Activated naive CD4-positive, alpha-beta T cell (primary cell): ENCODE measurements around the gene PTGR1.
"Not testable (repeated sequence)": the region's sequence is repeated elsewhere in the genome, so short reads cannot be mapped to it uniquely, and the experiment has no call there.

Experiments used
- DNase-seq, 4 experiments: peaks; one replicate each; lab custom pipeline; 2025; lab: John Stamatoyannopoulos, UW

PTGR1 gene

DNA sequence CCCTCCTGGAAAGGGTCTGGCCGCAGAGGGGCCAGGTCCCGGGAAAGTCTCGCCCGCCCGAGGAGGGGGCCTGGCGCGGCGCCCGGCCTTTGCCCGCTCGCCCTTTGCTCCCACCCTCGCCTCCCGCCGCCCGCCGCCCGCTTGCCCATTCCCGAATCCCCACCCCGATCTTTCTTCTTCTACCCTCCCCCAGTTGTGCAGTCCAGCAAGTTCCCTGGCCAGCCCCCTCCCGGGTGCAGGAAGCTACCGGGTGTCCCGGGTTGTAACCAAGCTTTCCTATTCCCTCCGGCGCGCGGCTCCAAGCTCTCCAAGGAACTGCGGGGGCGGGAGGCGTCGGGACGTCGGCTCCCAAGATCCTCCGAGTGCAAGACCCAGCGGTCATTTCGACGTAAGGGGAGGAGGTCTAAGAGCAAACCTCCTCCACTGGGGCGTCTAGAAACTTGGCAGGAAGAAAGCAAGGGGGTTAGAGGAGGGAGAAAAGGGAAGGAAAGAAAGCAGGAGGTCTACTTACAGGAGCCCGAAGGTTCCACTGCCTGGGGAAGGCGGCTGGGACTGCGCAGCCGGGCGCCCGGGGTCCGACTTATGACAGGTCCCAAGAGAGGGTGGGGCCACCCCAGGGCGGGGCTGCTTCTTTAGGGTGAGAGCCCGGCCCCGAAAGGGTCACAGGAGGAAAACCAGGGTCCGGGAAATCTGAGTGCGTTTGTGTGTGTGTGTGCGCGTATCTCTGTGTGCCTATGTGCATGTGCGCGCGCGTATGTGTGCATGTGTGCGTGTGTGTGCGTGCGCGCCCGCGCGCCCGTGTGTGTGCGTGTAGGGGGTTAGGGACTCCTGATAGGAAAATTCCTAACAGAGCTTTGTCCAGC lies at the start of gene PTGR1:
PTGR1 (minus strand) TSS at position 556 of the 863 bp plus-strand sequence. CDS start 2,225 bp downstream, outside the sequence.
- peak in 1 of 4 experiments; percentile 5 for DNase-seq

DNA sequence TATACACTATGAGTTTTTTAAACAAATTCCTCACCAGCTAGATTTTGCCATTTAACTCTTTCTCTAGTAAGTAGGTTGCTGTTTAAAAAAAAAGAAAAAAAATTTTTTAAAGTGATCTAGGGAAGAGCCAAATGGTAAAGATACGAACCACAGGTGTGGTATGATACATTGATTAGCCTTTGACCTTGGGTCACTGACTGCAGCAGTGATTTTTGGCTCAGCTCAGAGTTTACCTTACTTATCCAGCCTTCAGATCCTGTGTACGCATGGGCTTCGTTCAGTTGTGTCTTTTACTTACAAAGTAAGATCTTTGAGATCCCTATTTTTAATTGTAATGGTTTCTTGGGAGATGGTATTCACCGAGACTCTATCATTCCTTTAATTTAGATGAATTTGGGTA lies 49.6 kb upstream of the PTGR1 start:
- DNase-seq, result no peak

- DNase-seq, result no peak
These were observed 48.6 kb upstream of the PTGR1 start for GRCh38 chr9:111648066-111648465.

DNA sequence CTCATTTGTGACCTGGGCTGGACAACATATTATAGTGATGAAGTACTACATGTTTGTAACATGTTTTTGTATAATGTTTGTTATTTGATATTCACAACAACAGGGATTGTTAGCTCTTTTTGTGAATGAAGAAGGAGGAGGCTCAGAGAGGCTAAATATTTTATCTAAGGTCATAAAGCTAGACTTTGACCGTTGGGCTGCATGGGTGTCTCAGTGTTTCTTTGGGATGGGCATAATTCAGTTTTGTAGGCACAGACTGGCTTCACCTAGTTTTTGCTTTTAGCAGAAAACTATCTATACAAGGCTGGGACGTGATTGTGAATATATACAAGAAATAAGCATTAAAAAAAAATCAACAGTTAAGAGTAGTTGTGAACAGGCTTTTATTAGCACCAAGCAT lies 47.0 kb upstream of the PTGR1 start:
- DNase-seq, result no peak

GRCh38 chr9:111645806-111646205 lies 46.4 kb upstream of the PTGR1 start:
- no peak for DNase-seq

DNA sequence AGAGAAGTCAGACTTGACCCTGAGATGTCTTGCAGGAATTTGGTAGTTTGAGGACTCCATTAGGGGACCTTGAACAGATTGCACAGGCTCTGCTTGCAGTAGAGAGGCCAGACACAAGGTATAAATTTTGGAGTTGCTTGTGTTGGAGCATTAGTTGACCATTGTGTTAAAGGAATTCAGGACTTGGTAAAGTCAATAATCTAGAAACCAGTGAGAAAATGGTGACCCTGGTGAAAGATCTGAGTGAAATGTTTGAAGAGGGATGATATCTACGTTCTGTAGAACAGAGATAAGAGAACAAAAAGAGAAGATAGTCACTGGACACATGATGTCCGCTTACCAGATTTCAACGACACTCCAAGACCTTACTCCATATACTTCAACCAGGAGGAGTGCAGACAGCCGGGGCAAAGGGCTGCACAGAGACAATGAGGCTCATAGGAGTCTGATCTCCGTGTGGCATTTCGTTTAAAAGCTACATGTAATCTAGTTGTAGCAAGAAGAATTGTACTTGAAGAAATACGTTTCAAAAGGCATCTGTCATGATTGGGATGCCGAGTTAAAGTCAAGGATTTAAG lies 44.8 kb upstream of the PTGR1 start:
- DNase-seq, result no peak

GRCh38 chr9:111637421-111637950 lies 38.0 kb upstream of the PTGR1 start:
- no peak for DNase-seq

- no peak for DNase-seq
These were observed 35.4 kb upstream of the PTGR1 start for GRCh38 chr9:111634860-111635259.

DNA sequence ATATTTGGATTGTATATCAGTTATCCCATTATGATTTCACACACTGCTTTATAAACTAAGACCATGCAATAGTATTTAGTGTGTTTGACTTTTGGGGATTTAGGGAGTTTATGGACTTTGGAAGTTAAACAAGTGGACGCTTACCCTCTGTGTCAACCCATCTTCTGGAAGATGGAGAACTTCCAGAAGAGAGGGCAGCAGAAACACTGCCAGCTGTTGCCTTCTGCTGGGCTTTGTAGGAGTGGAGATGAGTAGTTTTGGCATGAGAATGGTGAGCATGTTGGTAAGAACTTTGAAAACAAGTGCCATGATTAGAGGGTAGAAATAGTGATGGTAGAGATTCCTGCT lies 33.9 kb upstream of the PTGR1 start:
- DNase-seq, result no peak

DNA sequence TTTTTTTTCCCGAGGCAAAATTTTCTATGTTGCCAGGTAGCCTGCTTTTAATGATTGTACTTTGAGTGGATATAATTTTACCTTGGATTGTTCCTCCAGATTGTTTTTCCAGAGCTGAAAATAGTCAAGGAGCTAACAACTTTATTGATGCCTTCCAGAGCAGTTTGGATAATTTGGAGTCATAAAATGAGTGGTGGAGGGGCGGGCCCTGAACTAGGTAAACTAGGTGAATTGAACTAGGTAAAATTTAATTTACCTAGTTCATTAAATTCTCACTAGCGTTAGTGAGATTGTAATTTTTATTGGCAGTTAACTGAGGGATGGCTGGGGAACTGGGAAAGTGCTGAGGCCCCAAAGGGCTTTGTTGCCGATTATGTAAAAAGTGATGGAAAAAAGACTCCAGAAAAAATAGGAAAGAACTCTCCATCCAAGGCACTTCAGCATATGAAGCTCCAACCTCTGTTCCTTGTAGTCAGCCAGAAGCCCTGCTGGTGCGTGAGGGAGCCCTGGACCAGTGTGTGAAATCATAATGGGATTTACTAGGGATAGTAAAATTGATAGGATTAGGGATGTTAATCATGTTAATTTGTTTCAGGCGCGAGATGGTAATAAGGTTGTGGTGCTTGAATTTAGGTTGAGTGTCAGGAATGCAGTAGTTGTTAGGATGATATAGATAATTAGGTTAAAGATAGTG lies 33.4 kb upstream of the PTGR1 start:
- no peak for DNase-seq

- DNase-seq, result no peak
These were observed 32.6 kb upstream of the PTGR1 start for GRCh38 chr9:111632060-111632459.

DNA sequence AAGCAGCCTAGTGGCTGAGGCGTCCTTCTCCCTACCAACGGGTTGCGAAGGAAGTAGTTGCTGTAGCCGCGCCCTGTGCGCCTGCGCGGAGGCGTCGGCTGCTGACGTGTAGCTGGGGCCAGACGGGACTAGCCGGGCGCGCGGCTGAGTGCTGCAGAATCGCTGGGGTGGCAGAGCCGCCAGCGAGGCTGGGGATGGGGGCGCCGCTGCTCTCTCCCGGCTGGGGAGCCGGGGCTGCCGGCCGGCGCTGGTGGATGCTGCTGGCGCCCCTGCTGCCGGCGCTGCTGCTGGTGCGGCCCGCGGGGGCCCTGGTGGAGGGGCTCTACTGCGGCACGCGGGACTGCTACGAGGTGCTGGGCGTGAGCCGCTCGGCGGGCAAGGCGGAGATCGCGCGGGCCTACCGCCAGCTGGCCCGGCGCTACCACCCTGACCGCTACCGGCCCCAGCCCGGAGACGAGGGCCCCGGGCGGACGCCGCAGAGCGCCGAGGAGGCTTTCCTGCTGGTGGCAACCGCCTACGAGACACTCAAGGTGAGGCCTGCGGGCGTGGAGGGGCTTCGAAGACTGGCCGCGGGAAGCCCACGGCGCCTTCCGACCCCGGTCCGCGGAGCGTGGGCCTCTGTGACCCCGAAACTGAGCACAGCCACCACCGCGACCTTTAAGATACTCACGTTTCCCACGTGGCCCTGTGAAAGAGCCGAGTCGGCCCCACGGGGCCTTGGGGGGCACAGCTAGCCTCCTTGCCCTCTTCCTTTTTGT lies 31.9 kb upstream of the PTGR1 start, which contains the start of gene DNAJC25:
DNAJC25 (plus strand) TSS at position 121 of the 758 bp plus-strand sequence; CDS start at position 195, 74 bp downstream.
- peak; percentile 84 to 93 (median 91) for DNase-seq

DNA sequence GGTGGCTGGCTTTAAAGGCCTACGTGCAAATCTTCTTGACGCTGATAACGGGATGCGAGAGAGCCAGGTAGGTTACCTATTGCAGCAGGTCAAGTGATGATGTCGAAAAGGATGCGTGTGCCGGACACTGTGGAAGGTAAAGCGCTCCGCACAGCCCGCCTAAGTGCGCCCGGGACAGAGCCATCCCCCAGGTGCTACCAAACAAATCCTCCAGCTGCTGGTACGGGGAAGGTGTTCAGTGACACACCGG lies 31.4 kb upstream of the PTGR1 start:
- DNase-seq, result no peak

- DNase-seq, result no peak
These were observed 30.9 kb upstream of the PTGR1 start for GRCh38 chr9:111630182-111630963.

DNA sequence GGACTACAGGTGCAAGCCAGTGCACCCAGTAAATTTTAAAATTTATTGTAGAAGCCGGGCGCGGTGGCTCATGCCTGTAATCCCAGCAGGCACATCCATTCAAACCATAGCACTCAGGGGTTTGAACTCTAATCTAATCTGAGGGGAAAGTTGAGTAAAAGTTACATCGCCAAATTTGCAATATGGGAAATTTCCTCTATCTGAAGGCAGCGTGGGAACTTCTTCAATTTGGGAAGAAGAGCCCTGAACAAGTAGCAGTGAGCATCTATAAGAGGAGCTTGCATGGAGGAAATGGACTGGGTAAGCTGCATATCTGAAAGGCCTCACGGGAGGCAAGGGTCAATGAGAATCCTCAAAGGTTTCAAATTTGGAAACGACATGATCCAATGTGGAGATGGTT lies 29.0 kb upstream of the PTGR1 start:
- DNase-seq, result no peak

- no peak for DNase-seq
These were observed 28.0 kb upstream of the PTGR1 start for GRCh38 chr9:111627260-111627963.

GRCh38 chr9:111622626-111623025 lies 23.2 kb upstream of the PTGR1 start:
- DNase-seq, result no peak

- no peak for DNase-seq
These were observed 22.5 kb upstream of the PTGR1 start for GRCh38 chr9:111621895-111622480.

DNA sequence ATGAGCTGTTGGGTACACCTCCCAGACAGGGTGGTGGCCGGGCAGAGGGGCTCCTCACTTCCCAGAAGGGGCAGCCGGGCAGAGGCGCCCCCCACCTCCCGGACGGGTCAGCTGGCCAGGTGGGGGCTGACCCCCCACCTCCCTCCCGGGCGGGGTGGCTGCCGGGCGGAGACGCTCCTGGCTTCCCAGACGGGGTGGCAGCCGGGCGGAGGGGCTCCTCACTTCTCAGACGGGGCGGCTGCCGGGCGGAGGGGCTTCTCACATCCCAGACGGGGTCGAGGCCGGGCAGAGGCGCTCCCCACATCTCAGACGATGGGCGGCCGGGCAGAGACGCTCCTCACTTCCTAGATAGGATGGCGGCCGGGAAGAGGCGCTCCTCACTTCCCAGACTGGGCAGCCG lies 17.9 kb upstream of the PTGR1 start:
- not testable (repeated sequence) for DNase-seq

- DNase-seq, result no peak
These were observed 16.5 kb upstream of the PTGR1 start for GRCh38 chr9:111615928-111616327.
